HG03064 (cell line): Measurements from ENCODE around the gene SUMO4.

ENCODE experiments used
- ATAC-seq: cut with Tn5 transposase; IDR thresholded peaks from one replicate; pipeline ENCODE4 v1.9.1; 2021; ENCODE audit warnings: low read depth; ENCODE audit not compliant: unreplicated experiment

The SUMO4 gene

GRCh38 chr6:149400050-149400449 is at the start of gene SUMO4:
SUMO4 (plus strand) TSS chr6:149400262; CDS start chr6:149400392, 130 bp downstream.
- no peak for ATAC-seq

GRCh38 chr6:149354009-149354408 is 46.1 kb upstream of the SUMO4 start:
- ATAC-seq = no peak

- no peak for ATAC-seq
Measured at GRCh38 chr6:149356081-149356750, 43.8 kb upstream of the SUMO4 start.

- ATAC-seq = no peak
Measured at GRCh38 chr6:149357726-149358538, 42.1 kb upstream of the SUMO4 start.

- ATAC-seq = no peak
Measured at GRCh38 chr6:149359440-149359839, 40.6 kb upstream of the SUMO4 start.

GRCh38 chr6:149360536-149360935 is 39.5 kb upstream of the SUMO4 start:
- ATAC-seq = no peak

GRCh38 chr6:149362289-149362688 is 37.8 kb upstream of the SUMO4 start:
- no peak for ATAC-seq

GRCh38 chr6:149363154-149363553 is 36.9 kb upstream of the SUMO4 start:
- ATAC-seq = no peak

- ATAC-seq = no peak
Measured at GRCh38 chr6:149364557-149364956, 35.5 kb upstream of the SUMO4 start.

GRCh38 chr6:149365197-149365596 is 34.9 kb upstream of the SUMO4 start:
- ATAC-seq = no peak

- no peak for ATAC-seq
Measured at GRCh38 chr6:149366267-149366921, 33.7 kb upstream of the SUMO4 start.

- ATAC-seq = peak; percentile 60
Measured at GRCh38 chr6:149368065-149368464, 32.0 kb upstream of the SUMO4 start.

- no peak for ATAC-seq
Measured at GRCh38 chr6:149371154-149371553, 28.9 kb upstream of the SUMO4 start.

- no peak for ATAC-seq
Measured at GRCh38 chr6:149372062-149372461, 28.0 kb upstream of the SUMO4 start.

- no peak for ATAC-seq
Measured at GRCh38 chr6:149373511-149373910, 26.6 kb upstream of the SUMO4 start.

GRCh38 chr6:149379977-149380376 is 20.1 kb upstream of the SUMO4 start:
- ATAC-seq = no peak

GRCh38 chr6:149380523-149380922 is 19.5 kb upstream of the SUMO4 start:
- no peak for ATAC-seq

- ATAC-seq = no peak
Measured at GRCh38 chr6:149383371-149383770, 16.7 kb upstream of the SUMO4 start.

- no peak for ATAC-seq
Measured at GRCh38 chr6:149384464-149384863, 15.6 kb upstream of the SUMO4 start.

GRCh38 chr6:149385998-149386646 is 13.9 kb upstream of the SUMO4 start:
- ATAC-seq = no peak
